ENCODE measurements around the gene LTB4R2. TPM values are rescaled to one million over a fixed set of nuclear protein-coding genes. Genes with fewer than 3 reads are reported as not detected.

Gene LTB4R2
- total and polyA plus RNA-seq, 2 donors (not counting 3 experiments of a cell fraction or from before 2014, with no cell fraction given) = 5.5 to 13.1 TPM

GRCh38 chr14:24331731-24332267 lies 21.9 kb downstream of the LTB4R2 start:
- peaks cover 0 to 8% of the 10 kb centered on the region in 2 experiments for H3K36me3 ChIP-seq (ENCODE audit: control insufficient read depth in 2 of 2, extremely low read depth in 1 of 2, insufficient read depth in 2 of 2, low read length in 2 of 2)
- no peak for DNase-seq (ENCODE audit: low read depth, low spot score)
- CTCF ChIA-PET = interaction anchor here (0.7 to 20.1 kb wide), 22 partner anchors 10 to 1236 kb away, joined by 3 to 811 read pairs (median 8); partner anchors contain the start of genes CBLN3, CIDEB, DCAF11 and KHNYN
- POLR2A ChIA-PET = interaction anchor here (0.7 to 3.1 kb wide), 2 partner anchors 99 to 104 kb away, joined by 7 to 32 read pairs; partner anchors contain the start of genes CBLN3 and KHNYN
- dilution Hi-C loops (cut with MboI; ENCODE audit: extremely low pct_ligation_motif_present, low sequenced_read_pairs) = no loop called here
- intact Hi-C loops (cut with micrococcal nuclease) = no loop called here
- no peak overlapping the region for H2AFZ ChIP-seq (ENCODE audit: low read depth, low read length)
- FAIRE-seq = no peak
- H3K4me3 ChIP-seq (replicated peaks in 1 of 3; ENCODE audit: insufficient read depth in 1 of 3, low read depth in 1 of 3, low read length in 3 of 3) = no peak overlapping the region
- BruUV-seq (replicated peaks) = no TSS peak
- TF ChIP-seq POLR2AphosphoS5 (IDR thresholded peaks at IDR 0.05; ENCODE audit: insufficient read depth, low read depth, low read length) (no peak), FOS (IDR thresholded peaks at IDR 0.05; ENCODE audit: borderline replicate concordance, insufficient read depth, low read length) (no peak), JUN (IDR thresholded peaks at IDR 0.05; ENCODE audit: borderline replicate concordance, insufficient read depth, insufficient read length, low read depth) (no peak), POLR2A (IDR thresholded peaks at IDR 0.05; ENCODE audit: low read depth, low read length) (no peak), MAX (IDR thresholded peaks at IDR 0.05; ENCODE audit: insufficient read depth, insufficient read length) (no peak), MYC (IDR thresholded peaks at IDR 0.05; ENCODE audit: low read depth, low read length) (no peak), EZH2 (IDR thresholded peaks at IDR 0.05; ENCODE audit: borderline replicate concordance, low read depth, low read length, severe bottlenecking) (no peak), GATA2 (IDR thresholded peaks at IDR 0.05; ENCODE audit: insufficient read depth, insufficient read length, low read depth, low read length) (no peak)
- TF ChIP-seq, protein P1, sequence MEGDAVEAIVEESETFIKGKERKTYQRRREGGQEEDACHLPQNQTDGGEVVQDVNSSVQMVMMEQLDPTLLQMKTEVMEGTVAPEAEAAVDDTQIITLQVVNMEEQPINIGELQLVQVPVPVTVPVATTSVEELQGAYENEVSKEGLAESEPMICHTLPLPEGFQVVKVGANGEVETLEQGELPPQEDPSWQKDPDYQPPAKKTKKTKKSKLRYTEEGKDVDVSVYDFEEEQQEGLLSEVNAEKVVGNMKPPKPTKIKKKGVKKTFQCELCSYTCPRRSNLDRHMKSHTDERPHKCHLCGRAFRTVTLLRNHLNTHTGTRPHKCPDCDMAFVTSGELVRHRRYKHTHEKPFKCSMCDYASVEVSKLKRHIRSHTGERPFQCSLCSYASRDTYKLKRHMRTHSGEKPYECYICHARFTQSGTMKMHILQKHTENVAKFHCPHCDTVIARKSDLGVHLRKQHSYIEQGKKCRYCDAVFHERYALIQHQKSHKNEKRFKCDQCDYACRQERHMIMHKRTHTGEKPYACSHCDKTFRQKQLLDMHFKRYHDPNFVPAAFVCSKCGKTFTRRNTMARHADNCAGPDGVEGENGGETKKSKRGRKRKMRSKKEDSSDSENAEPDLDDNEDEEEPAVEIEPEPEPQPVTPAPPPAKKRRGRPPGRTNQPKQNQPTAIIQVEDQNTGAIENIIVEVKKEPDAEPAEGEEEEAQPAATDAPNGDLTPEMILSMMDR (IDR thresholded peaks at IDR 0.05; ENCODE audit: extremely low read depth in 1 of 2, insufficient read depth in 1 of 2, low read depth in 1 of 2, low read length in 2 of 2) = no peak
- H4K20me1 ChIP-seq (replicated peaks; ENCODE audit: control insufficient read depth, extremely low read depth, insufficient read depth, low read length) = no peaks in the 10 kb centered on the region
- H3K79me2 ChIP-seq (ENCODE audit: control insufficient read depth, insufficient read depth, low read length) = no peaks in the 10 kb centered on the region
- no peak overlapping the region for H3K4me2 ChIP-seq (ENCODE audit: insufficient read depth, low read length)
- no peaks in the 10 kb centered on the region for H3K27me3 ChIP-seq (ENCODE audit: control insufficient read depth in 2 of 2, insufficient read depth in 2 of 2, low read length in 2 of 2)
- H3K9me3 ChIP-seq (replicated peaks; ENCODE audit: control insufficient read depth, insufficient read depth, low read length) = no peaks in the 10 kb centered on the region
- H3K27ac ChIP-seq (ENCODE audit: insufficient read depth, low read depth, low read length) = no peak overlapping the region
- H3K4me1 ChIP-seq (ENCODE audit: control insufficient read depth, extremely low read depth, insufficient read depth, low read length) = peaks cover 32% of the 10 kb centered on the region
- no peaks in the 10 kb centered on the region for H3K9me1 ChIP-seq (replicated peaks; ENCODE audit: control insufficient read depth, extremely low read depth, insufficient read depth, low read length)
- no peak overlapping the region for H3K9ac ChIP-seq (replicated peaks; ENCODE audit: extremely low read depth, insufficient read depth, low read length)

Data from endothelial cell of umbilical vein (primary cell).